ENCODE measurements around the gene BRSK2.

The BRSK2 gene

GRCh38 chr11:1437500-1437899, 47.8 kb downstream of the BRSK2 start:
- DNase-seq (ENCODE audit: insufficient read length, low spot score) (no peak), FAIRE-seq (no peak)
- TF ChIP-seq CTCF (IDR thresholded peaks at IDR 0.05; ENCODE audit: insufficient read depth, missing control alignments) = no peak

GRCh38 chr11:1438261-1438966, 48.7 kb downstream of the BRSK2 start:
- no peak for FAIRE-seq
- DNase-seq (ENCODE audit: insufficient read length, low spot score) = no peak
- TF ChIP-seq CTCF (IDR thresholded peaks at IDR 0.05; ENCODE audit: insufficient read depth, missing control alignments) = no peak

GRCh38 chr11:1438967-1439330, 49.2 kb downstream of the BRSK2 start:
- TF ChIP-seq CTCF (IDR thresholded peaks at IDR 0.05; ENCODE audit: insufficient read depth, missing control alignments) = no peak
- FAIRE-seq = no peak
- DNase-seq (ENCODE audit: insufficient read length, low spot score) = no peak

GRCh38 chr11:1439341-1439740, 49.6 kb downstream of the BRSK2 start:
- DNase-seq (ENCODE audit: insufficient read length, low spot score) = no peak
- FAIRE-seq = no peak
- no peak for TF ChIP-seq CTCF (IDR thresholded peaks at IDR 0.05; ENCODE audit: insufficient read depth, missing control alignments)

- no peak for DNase-seq (ENCODE audit: insufficient read length, low spot score)
- no peak for FAIRE-seq
- no peak for TF ChIP-seq CTCF (IDR thresholded peaks at IDR 0.05; ENCODE audit: insufficient read depth, missing control alignments)
These were observed 50.3 kb downstream of the BRSK2 start for GRCh38 chr11:1440066-1440465.

- no peak for TF ChIP-seq CTCF (IDR thresholded peaks at IDR 0.05; ENCODE audit: insufficient read depth, missing control alignments)
- FAIRE-seq (no peak), DNase-seq (ENCODE audit: insufficient read length, low spot score) (no peak)
These were observed 50.8 kb downstream of the BRSK2 start for GRCh38 chr11:1440496-1440895.

GRCh38 chr11:1442163-1442562, 52.4 kb downstream of the BRSK2 start:
- no peak for TF ChIP-seq CTCF (IDR thresholded peaks at IDR 0.05; ENCODE audit: insufficient read depth, missing control alignments)
- DNase-seq (ENCODE audit: insufficient read length, low spot score) (no peak), FAIRE-seq (no peak)

All from D721Med (cell line).